Prostate gland (tissue), 2 donors: Measurements from ENCODE around the gene SCYL2. TPM values are rescaled to one million over a fixed set of nuclear protein-coding genes. Genes with fewer than 3 reads are reported as not detected.

ENCODE experiments used
- DNase-seq: peaks from one replicate; pipeline ENCODE4 v3.0.0-alpha.2; 2019; ENCODE audit warnings: low spot score
- H3K27ac ChIP-seq, 2 donors: fragments of 200-600 bp; sonication (generic); 2 replicates each; pipeline ENCODE4 v1.5.1; 2017 to 2019
- H3K27me3 ChIP-seq: fragments of 200-600 bp; sonication (generic); replicated peaks from 2 replicates; pipeline ENCODE4 v1.5.1; 2019; ENCODE audit not compliant: insufficient read depth
- H3K36me3 ChIP-seq, 2 donors: fragments of 200-600 bp; sonication (generic); 1 replicate in 1 of 2; 2 replicates in 1 of 2; pipeline versions ENCODE4 v1.5.1 to v1.8.1; 2017 to 2019
- H3K4me1 ChIP-seq: fragments of 200-600 bp; sonication (generic); replicated peaks from 2 replicates; pipeline ENCODE4 v1.5.1; 2019
- H3K4me3 ChIP-seq, 2 donors: fragments of 200-600 bp; sonication (generic); 2 replicates each; pipeline ENCODE4 v1.5.1; 2017 to 2019
- H3K9me3 ChIP-seq: fragments of 200-600 bp; sonication (generic); 2 replicates; pipeline ENCODE4 v1.5.1; 2017
- POLR2A ChIP-seq: fragments of 450-650 bp; IDR thresholded peaks from one replicate; pipeline ENCODE4 v1.6.1; 2016; ENCODE audit warnings: antibody characterized with exemption, mild to moderate bottlenecking
- POLR2AphosphoS5 ChIP-seq: sonication (generic); formaldehyde crosslinking; IDR thresholded peaks from one replicate; pipeline ENCODE4 v1.6.1; 2017; ENCODE audit warnings: antibody characterized with exemption
- WGBS: methylation state at CpG from one replicate; pipeline ENCODE4 v1.1.5; 2018; 5-methylcytosine and 5-hydroxymethylcytosine counted together
- intact Hi-C: fragments of 100-400 bp; cut with DNase I; formaldehyde crosslinking; loops from one replicate; pipeline ENCODE4 v1.14.2; 2022
- small RNA-seq, 2 donors: library from RNA; depleted of rRNA; stranded (forward); fragments of <200 nt; gene quantifications; one replicate each; pipeline ENCODE3, GENCODE V24; 2016
- total RNA-seq, 2 donors: library from RNA; depleted of rRNA; stranded (reverse); fragments of >200 nt; gene quantifications; one replicate each; pipeline ENCODE4 v1.1.0, GENCODE V29; 2016
- TF ChIP-seq, protein P1 (sequence below), 4 experiments: fragments of 200-600 bp in 2 of 4; fragments of 450-650 bp in 2 of 4; sonication (generic) in 2 of 4; IDR thresholded peaks; 1 replicate in 3 of 4; 2 replicates in 1 of 4; pipeline ENCODE4 v1.5.1; 2016 to 2019; ENCODE audit warnings: antibody characterized with exemption in 4 of 4, mild to moderate bottlenecking in 2 of 4, moderate library complexity in 2 of 4

SCYL2 gene
- total RNA-seq, 2 donors from 2014 or later = 54.4 to 63.7 TPM

DNA sequence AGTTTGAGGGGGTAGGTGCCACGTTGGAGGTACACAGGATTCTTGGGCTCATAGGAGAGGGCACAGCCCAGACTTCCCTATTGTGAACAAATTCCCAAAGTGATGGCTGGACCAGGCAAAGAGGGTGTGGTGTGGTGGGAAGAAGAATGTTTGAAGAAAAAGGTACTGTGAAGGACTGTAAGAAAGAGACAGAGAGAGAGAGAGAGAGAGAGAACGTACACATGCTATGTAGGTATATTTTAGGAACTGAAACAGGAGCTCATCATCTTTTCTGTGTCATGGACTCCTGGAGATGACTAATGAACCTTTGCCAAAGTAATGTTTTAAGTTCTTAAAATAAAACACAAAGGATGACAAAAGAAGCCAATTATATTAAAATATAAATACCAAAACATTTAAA is 114.4 kb downstream of the SCYL2 start:
- 80% methylated on average over 2 of the region's 2 CpGs for WGBS
- no peak overlapping the region for H3K27ac ChIP-seq

DNA sequence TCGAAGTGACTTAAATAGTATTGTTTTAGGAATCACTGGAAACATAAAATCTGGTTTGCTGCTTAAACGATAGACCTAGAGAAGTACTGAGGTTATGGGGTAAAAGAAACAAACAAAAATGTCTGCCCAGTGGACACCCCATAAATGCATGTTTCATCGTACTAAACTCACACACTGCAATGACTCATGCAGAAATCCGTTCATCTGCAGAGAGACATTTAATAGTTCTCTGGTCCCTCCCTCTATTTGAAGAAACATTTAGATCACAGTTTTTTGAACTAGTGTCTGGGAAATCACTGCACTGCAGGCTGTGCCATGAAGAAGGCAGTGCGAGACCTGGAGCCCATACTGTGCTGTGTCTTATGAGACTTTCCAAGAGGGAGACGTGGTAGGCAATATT is 115.4 kb downstream of the SCYL2 start:
- TF ChIP-seq, protein P1, sequence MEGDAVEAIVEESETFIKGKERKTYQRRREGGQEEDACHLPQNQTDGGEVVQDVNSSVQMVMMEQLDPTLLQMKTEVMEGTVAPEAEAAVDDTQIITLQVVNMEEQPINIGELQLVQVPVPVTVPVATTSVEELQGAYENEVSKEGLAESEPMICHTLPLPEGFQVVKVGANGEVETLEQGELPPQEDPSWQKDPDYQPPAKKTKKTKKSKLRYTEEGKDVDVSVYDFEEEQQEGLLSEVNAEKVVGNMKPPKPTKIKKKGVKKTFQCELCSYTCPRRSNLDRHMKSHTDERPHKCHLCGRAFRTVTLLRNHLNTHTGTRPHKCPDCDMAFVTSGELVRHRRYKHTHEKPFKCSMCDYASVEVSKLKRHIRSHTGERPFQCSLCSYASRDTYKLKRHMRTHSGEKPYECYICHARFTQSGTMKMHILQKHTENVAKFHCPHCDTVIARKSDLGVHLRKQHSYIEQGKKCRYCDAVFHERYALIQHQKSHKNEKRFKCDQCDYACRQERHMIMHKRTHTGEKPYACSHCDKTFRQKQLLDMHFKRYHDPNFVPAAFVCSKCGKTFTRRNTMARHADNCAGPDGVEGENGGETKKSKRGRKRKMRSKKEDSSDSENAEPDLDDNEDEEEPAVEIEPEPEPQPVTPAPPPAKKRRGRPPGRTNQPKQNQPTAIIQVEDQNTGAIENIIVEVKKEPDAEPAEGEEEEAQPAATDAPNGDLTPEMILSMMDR (IDR thresholded peaks at IDR 0.05) = no peak
- TF ChIP-seq POLR2A (no peak), POLR2AphosphoS5 (no peak)
- Histone ChIP-seq H3K36me3 (no peaks in the 10 kb centered on the region), H3K9me3 (no peaks in the 10 kb centered on the region), H3K27ac (no peak overlapping the region), H3K4me3 (no peak overlapping the region), H3K27me3 (no peaks in the 10 kb centered on the region), H3K4me1 (no peaks in the 10 kb centered on the region)
- WGBS = 37% methylated on average over 6 of the region's 6 CpGs
- intact Hi-C loops = no loop called here
- no peak for DNase-seq

More for the DNA sequence above, 114.4 kb downstream of the SCYL2 start:
- H3K9me3 ChIP-seq = no peaks in the 10 kb centered on the region
- no peak overlapping the region for H3K4me3 ChIP-seq
- TF ChIP-seq POLR2AphosphoS5 (no peak), POLR2A (no peak)
- DNase-seq = no peak
- no peaks in the 10 kb centered on the region for H3K4me1 ChIP-seq
- intact Hi-C loops = no loop called here
- H3K36me3 ChIP-seq = no peaks in the 10 kb centered on the region
- H3K27me3 ChIP-seq = no peaks in the 10 kb centered on the region

DNA sequence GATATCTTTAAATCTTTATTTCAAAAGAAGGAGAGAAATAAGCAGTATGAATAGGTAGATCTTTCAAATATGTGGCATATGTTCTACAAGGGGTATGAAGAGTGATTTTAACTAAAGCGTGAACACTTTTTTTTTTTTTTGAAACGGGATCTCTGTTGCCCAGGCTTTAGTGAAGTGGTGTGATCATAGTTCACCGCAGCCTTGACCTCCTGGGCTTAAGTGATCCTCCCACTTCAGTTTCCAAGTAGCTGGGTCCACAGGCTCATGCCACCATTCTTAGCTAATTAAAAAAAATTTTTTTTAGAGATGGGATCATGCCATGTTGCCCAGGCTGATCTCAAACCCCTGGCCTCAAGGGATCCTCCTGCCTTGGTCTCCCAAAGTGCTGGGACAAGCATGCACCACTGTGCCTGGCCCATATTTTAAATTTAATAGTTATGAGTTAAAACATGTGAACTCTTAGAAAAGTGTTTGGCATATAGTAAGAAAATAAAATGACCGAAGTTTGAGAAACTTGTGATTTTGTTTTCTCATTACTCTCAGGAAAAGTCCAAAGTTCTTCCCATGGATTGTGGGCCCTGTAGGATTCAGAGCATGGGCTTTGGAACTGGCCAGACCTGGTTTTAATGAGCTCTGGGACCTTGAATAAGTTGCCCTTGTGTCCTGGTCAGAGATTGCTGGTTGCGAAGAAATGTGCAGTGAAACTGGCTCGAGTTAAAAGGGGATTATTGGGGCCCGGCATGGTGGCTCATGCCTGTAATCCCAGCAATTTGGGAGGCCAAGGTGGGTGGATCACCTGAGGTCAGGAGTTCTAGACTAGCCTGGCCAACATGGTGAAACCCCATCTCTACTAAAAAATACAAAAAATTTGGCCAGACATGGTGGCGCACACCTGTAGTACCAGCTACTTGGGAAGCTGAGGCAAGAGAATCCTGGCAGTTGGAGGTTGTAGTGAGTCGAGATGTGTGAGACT is 116.9 kb downstream of the SCYL2 start:
- Histone ChIP-seq H3K27ac (no peak overlapping the region), H3K9me3 (no peaks in the 10 kb centered on the region), H3K4me1 (no peaks in the 10 kb centered on the region), H3K4me3 (no peak overlapping the region), H3K36me3 (no peaks in the 10 kb centered on the region), H3K27me3 (no peaks in the 10 kb centered on the region)
- no peak for DNase-seq
- intact Hi-C loops = no loop called here
- TF ChIP-seq, protein P1 (IDR thresholded peaks at IDR 0.05) = no peak
- TF ChIP-seq POLR2AphosphoS5 (no peak), POLR2A (no peak)
- WGBS = 92% methylated on average over 9 of the region's 9 CpGs

DNA sequence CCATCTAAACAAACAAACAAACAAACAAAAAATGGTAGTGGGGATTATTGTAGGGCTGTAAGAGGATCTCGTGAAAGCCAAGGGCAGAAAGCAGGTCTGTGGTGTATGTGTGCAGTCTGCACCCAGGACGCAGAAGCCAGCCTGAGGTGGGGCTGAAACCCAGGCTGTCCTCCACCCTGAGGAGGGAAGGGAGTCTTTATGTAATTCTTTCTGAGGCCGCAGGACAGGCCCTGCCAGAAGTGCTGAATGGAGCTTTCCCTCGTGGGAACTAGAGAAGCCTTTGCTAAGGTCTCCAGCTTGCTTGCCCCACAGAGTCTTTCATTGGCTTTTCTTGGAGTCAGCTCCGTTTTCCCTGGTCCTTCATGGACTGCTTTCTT is 117.6 kb downstream of the SCYL2 start:
- intact Hi-C loops = no loop called here
- TF ChIP-seq POLR2AphosphoS5 = no peak

DNA sequence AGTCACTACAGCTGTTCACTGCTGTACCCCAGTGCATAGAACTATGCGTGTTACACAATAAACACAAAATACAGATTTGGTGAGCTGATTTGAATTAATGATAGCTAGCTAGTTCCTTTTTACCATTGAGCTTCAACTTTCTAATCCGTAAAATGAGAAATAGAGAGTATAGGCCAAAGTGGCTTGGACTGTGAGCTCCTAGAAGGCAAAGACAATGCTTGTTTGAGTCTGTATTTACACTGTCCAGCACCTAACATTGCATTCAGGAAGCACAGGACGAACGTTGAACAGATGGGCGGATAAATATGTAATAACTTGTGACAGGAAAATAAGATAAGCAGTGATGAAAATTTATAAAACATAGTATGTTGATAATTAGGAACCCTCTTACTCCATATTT is 121.4 kb downstream of the SCYL2 start:
- H3K27ac ChIP-seq = no peak overlapping the region
- H3K4me3 ChIP-seq = no peak overlapping the region
- no peaks in the 10 kb centered on the region for H3K27me3 ChIP-seq
- no peaks in the 10 kb centered on the region for H3K9me3 ChIP-seq
- no peaks in the 10 kb centered on the region for H3K36me3 ChIP-seq
- 74% methylated on average over 5 of the region's 5 CpGs for WGBS
- DNase-seq = no peak
- intact Hi-C loops = no loop called here
- H3K4me1 ChIP-seq = no peaks in the 10 kb centered on the region
- TF ChIP-seq POLR2A (no peak), POLR2AphosphoS5 (no peak)
- TF ChIP-seq, protein P1 (IDR thresholded peaks at IDR 0.05) = no peak

More for the DNA sequence above, 117.6 kb downstream of the SCYL2 start:
- no peaks in the 10 kb centered on the region for H3K4me1 ChIP-seq
- WGBS = 82% methylated on average over 5 of the region's 5 CpGs
- no peak for DNase-seq
- no peaks in the 10 kb centered on the region for H3K27me3 ChIP-seq
- no peaks in the 10 kb centered on the region for H3K9me3 ChIP-seq
- no peak overlapping the region for H3K27ac ChIP-seq
- H3K36me3 ChIP-seq = no peaks in the 10 kb centered on the region
- no peak overlapping the region for H3K4me3 ChIP-seq

Small RNA genes lying within 50 kb of the gene (small RNA-seq; reads per million reads assigned to genes)
- gene RF00019 = 0 reads per million in 2 donors

Other genes with a start within 250 kb of the SCYL2 start
- gene BLTP3B, start 124.3 kb upstream of the SCYL2 start, total RNA-seq = 10 to 100 TPM; 20.4 to 24.8 TPM
- gene ACTR6, start 66.4 kb upstream of the SCYL2 start, total RNA-seq = 10 to 100 TPM; 10.3 to 32.6 TPM
- 10 to 100 TPM in 1 of 2 donors, 1 to 10 TPM in 1; 5.5 to 18.0 TPM for gene DEPDC4, start 98 bp upstream of the SCYL2 start, total RNA-seq
- gene SLC17A8, start 89.9 kb downstream of the SCYL2 start, total RNA-seq = not detected
- not detected for gene NR1H4, start 206.7 kb downstream of the SCYL2 start, total RNA-seq